HG02588 (cell line): Measurements from ENCODE around the gene NUMB.
"Not testable (repeated sequence)": the region's sequence is repeated elsewhere in the genome, so short reads cannot be mapped to it uniquely, and the experiment has no call there.

Experiments
- ATAC-seq: cut with Tn5 transposase; IDR thresholded peaks from one replicate; pipeline ENCODE4 v1.9.1; 2021; ENCODE audit warnings: mild to moderate bottlenecking, moderate library complexity; ENCODE audit not compliant: unreplicated experiment

The NUMB gene

DNA sequence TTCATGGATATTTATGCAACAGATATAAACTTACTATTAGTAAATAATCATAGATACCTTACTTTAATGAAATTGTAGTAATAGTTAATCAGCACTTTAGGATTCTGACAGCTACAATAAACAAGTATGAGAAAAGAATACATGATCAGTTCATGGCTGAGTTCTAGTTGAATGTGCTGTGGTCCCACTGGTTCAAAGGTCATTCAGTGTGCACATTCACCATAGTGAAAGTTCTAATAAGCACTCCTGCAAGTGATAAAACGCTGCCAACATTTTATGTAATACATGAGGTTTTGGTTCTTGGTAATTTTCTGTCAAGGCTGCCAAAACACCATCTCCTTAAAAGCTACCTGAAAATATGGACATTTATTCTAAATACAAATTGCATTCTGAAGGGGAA, 92.6 kb downstream of the NUMB start:
- ATAC-seq: no peak

- ATAC-seq: no peak
Observed at GRCh38 chr14:73364559-73364958, 93.8 kb downstream of the NUMB start.

GRCh38 chr14:73359445-73359844, 98.9 kb downstream of the NUMB start:
- ATAC-seq: no peak

DNA sequence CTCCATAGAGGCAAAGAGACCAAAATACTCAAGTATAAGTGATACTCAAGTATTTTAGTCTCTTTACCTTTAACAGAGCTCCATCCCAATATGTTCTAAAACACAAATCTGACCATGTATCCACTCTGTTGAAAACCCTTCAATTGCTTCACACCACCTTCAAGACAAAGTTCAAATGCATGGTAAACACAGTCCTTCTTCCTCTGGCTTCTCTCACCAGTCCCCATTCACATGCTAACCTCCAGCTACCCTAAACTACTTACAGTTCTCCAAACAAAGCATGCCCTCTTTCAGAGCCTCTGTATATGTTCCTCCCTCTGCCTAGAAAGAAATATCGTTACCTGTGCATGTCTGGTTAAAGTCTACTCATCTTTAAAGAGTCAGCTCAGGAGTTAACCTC, 100.2 kb downstream of the NUMB start:
- ATAC-seq: no peak

DNA sequence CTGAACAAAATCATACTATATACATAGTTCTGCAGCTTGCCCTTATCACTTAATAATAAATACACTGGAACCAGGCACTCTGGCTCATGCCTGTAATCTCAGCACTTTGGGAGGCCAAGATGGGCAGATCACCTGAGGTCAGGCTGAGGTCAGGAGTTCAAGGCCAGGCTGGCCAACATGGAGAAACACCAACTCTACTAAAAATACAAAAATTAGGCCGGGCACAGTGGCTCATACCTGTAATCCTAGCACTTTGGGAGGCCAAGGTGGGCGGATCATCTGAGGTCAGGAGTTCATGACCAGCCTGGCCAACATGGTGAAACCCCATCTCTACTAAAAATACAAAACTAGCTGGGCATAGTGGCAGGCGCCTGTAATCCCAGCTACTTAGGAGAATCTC, 109.3 kb downstream of the NUMB start:
- ATAC-seq: not testable (repeated sequence)

- ATAC-seq: no peak
Observed at GRCh38 chr14:73344319-73344718, 114.0 kb downstream of the NUMB start.

- ATAC-seq: no peak
Observed at GRCh38 chr14:73342670-73343069, 115.7 kb downstream of the NUMB start.

GRCh38 chr14:73339846-73340595, 118.3 kb downstream of the NUMB start:
- no peak for ATAC-seq

DNA sequence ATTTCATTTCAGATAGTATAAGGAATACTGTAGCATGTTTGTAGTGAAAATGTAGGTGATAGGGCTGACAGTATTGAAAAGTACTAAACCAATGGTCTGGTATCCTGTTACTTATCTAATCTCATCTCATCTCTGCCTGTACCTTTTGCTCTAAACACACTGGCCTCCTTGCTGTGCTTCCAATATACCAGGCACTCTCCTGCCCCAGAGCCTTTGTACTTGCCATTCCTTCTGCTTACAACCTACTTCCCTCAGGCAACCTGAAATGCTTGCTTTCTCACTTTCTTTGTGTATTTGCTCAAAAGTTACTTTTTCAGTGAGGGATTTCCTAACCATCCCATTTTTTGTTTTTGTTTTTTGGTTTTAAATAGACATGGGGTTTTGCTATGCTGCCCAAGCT, 119.1 kb downstream of the NUMB start:
- no peak for ATAC-seq

- no peak for ATAC-seq
Observed at GRCh38 chr14:73338551-73338950, 119.8 kb downstream of the NUMB start.

DNA sequence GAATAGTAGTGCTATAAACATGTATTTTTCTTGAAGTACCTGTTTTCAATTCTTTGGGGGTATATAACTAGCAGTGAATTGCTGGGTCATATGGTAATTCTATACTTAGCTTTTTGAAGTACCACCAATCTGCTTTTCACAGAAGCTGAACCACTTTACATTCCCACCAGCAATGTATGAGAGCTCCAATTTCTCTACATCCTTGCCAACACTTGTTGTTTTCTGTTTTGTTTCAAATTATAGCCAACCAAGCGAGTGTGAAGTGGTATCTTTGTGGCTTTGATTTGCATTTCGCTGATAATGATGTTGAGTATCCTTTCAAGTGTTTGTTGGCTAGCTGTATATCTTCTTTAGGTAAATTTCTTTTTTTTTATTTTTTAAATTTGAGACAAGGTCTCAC, 125.3 kb downstream of the NUMB start:
- no peak for ATAC-seq

- ATAC-seq: no peak
Observed at GRCh38 chr14:73325630-73326299, 132.6 kb downstream of the NUMB start.

DNA sequence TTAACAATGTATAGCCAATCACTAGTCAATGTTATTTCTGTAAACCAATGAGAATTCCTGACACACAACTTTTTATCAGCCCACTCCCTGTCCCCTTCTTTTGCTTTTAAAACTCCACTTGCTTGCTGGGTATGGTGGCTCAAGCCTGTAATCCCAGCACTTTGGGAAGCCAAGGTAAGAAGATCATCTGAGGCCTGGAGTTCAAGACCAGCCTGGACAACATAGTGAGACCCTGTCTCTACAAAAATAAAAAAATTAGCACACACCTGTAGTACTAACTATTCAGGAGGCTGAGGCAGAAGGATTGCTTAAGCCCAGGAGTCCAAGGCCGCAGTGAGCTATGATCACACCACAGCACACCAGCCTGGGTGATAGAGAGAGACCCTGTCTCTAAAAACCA, 133.3 kb downstream of the NUMB start:
- ATAC-seq: no peak

GRCh38 chr14:73324533-73324932, 133.8 kb downstream of the NUMB start:
- no peak for ATAC-seq

DNA sequence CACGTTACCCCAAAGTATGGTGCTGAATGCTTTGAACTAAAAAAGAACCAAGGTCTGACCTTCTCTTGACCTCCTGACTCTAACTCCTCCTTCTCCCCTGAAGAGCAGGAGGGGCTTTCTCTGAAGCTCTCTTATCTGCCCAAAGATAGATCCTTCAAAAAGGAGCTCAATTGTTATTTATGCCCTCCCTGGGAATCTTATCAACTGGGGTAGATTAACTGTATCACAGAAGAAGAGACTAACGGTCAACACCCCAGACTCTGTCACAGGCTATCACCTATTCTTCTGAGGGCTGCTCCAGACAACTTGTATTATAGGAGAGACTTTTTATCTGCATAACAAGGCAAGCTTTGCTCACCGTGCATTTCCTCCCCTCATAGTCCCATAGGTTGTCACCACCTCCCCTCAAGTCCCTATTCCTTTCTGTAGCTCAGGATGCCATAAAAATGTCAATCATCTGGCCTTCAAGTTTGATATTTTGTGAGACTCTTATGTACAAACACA, 134.4 kb downstream of the NUMB start:
- no peak for ATAC-seq

- no peak for ATAC-seq
Observed at GRCh38 chr14:73313151-73313550, 145.2 kb downstream of the NUMB start.

DNA sequence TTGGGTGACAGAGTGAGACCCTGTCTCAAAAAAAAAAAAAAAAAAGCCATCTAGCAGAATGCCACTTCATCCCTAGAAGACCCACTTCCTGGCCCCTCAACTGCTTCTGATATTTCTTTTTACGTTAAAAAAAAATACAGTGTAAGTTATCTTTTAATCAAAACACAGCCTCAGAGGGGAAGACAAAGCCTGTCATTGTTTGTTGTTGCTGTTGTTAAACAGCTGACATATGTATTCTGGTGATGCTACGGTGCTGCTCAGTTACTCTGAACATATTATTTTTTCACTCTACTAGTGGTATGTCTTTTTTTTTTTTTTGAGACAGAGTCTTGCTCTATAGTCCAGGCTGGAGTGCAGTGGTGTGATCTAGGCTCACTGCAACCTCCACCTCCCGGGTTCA, 145.7 kb downstream of the NUMB start:
- no peak for ATAC-seq

DNA sequence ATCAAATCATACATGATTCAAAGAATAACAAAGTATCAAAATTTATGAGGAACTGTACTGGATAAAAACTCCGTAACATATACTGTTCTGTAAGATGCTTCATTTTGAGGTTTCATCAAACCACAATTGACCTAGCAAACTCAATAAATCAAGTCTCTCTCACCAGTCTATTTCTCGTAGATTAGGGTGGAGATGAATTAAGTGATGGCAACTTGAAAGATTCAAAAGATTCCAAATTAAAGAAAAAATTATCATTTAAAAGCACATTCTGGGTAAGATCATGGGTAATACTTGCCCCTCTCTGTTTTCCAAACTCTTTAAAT, 146.7 kb downstream of the NUMB start:
- ATAC-seq: no peak

DNA sequence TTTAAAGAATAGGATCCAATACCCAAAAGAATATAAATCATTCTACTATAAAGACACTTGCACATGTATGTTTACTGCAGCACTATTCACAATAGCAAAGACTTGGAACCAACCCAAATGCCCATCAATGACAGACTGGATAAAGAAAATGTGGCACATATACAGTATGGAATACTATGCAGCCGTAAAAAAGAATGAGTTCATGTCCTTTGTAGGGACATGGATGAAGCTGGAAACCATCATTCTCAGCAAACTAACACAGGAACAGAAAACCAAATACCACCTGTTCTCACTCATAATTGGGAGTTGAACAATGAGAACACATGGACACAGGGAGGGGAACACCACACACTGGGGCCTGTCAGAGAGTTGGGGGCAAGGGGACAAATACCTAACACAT, 149.1 kb downstream of the NUMB start:
- not testable (repeated sequence) for ATAC-seq

- ATAC-seq: no peak
Observed at GRCh38 chr14:73307261-73307660, 151.1 kb downstream of the NUMB start.

DNA sequence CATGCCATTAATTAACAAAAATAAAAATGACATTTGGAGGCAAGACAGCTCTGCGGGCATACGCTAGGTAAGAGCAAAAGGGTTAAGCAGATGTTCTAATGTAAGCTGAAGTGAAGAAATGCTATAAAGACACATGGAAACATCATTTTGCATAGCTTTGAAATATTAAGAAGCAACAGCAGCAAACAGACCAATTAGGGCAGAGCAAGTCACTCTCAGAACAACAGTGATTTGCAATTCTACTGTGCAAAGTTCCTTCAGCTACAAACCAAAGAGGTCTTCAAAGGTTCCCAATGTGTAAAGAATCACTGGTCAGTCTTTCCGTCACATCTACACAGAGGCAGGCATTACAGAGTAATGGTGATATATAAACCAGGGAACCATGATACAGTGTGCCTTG, 152.8 kb downstream of the NUMB start:
- no peak for ATAC-seq

GRCh38 chr14:73295198-73295796, 163.0 kb downstream of the NUMB start:
- ATAC-seq: no peak
